Endothelial cell of umbilical vein (primary cell): ENCODE results near the gene ZBTB7B. TPM values are rescaled to one million over a fixed set of nuclear protein-coding genes. Genes with fewer than 3 reads are reported as not detected.

ENCODE experiments used
- BruUV-seq: library from RNA; stranded (reverse); fragments of 400-500 nt; replicated peaks from 2 replicates; lab custom pipeline; 2021; lab: Mats Ljungman, UMichigan
- CTCF ChIA-PET: fragments of 300-600, 350-600 bp; sonication (Branson Sonifier 250); formaldehyde crosslinking; loops from one replicate; lab custom pipeline; 2021; ENCODE audit warnings: antibody characterized with exemption, inconsistent platforms; lab: Charles Lee
- POLR2A ChIA-PET: fragments of 300-600, 350-600 bp; sonication (Branson Sonifier 250); formaldehyde crosslinking; loops from one replicate; lab custom pipeline; 2021; ENCODE audit warnings: antibody characterized with exemption, inconsistent platforms; lab: Charles Lee
- DNase-seq: peaks from one replicate; pipeline ENCODE4 v3.0.0-alpha.2; 2011; ENCODE audit warnings: low read depth, low spot score
- FAIRE-seq: peaks from 2 replicates; lab custom pipeline; 2011; peaks lifted over from hg19 to GRCh38; lab: Jason Lieb, UNC
- H2AFZ ChIP-seq: 2 replicates; pipeline ENCODE4 v1.6.0; 2012; ENCODE audit warnings: low read depth, low read length, control low read depth, inconsistent platforms
- H3K27ac ChIP-seq: 2 replicates; pipeline ENCODE4 v1.5.1; 2011; ENCODE audit warnings: low read depth, mild to moderate bottlenecking, control low read depth, low read length, moderate library complexity; ENCODE audit not compliant: insufficient read depth
- H3K27me3 ChIP-seq, 2 experiments: 2 replicates each; pipeline versions ENCODE4 v1.6.0 to v1.6.1; 2011; ENCODE audit warnings: low read length in 2 of 2, mixed read lengths in 1 of 2; ENCODE audit not compliant: control insufficient read depth in 2 of 2, insufficient read depth in 2 of 2
- H3K36me3 ChIP-seq, 2 experiments: 2 replicates in 1 of 2; 3 replicates in 1 of 2; pipeline ENCODE4 v1.5.1; 2011; ENCODE audit warnings: low read length in 2 of 2, mild to moderate bottlenecking in 1 of 2, moderate library complexity in 1 of 2; ENCODE audit not compliant: control insufficient read depth in 2 of 2, insufficient read depth in 2 of 2; ENCODE audit errors: extremely low read depth in 1 of 2
- H3K4me1 ChIP-seq: 3 replicates; pipeline ENCODE4 v1.5.1; 2011; ENCODE audit warnings: mild to moderate bottlenecking, low read length; ENCODE audit not compliant: control insufficient read depth, insufficient read depth; ENCODE audit errors: extremely low read depth
- H3K4me2 ChIP-seq: 2 replicates; pipeline ENCODE4 v1.6.1; 2011; ENCODE audit warnings: low read length, control low read depth, mixed read lengths; ENCODE audit not compliant: insufficient read depth
- H3K4me3 ChIP-seq, 3 experiments: fragments of 200-600 bp in 1 of 3; sonication (generic), shearing (Covaris generic) in 1 of 3; replicated peaks in 1 of 3; 2 replicates each; pipeline ENCODE4 v1.5.1; 2011 to 2016; ENCODE audit warnings: control low read depth in 3 of 3, low read length in 3 of 3, mild to moderate bottlenecking in 2 of 3, inconsistent platforms in 1 of 3, low read depth in 1 of 3, moderate library complexity in 1 of 3; ENCODE audit not compliant: insufficient read depth in 1 of 3
- H3K79me2 ChIP-seq: 2 replicates; pipeline ENCODE4 v1.6.0; 2012; ENCODE audit warnings: low read length, inconsistent platforms; ENCODE audit not compliant: control insufficient read depth, insufficient read depth
- H3K9ac ChIP-seq: replicated peaks from 2 replicates; pipeline ENCODE3; 2011; ENCODE audit warnings: low read length, control low read depth; ENCODE audit not compliant: insufficient read depth; ENCODE audit errors: extremely low read depth
- H3K9me1 ChIP-seq: replicated peaks from 3 replicates; pipeline ENCODE4 v1.6.0; 2011; ENCODE audit warnings: mild to moderate bottlenecking, low read length; ENCODE audit not compliant: control insufficient read depth, insufficient read depth; ENCODE audit errors: extremely low read depth
- H3K9me3 ChIP-seq: replicated peaks from 2 replicates; pipeline ENCODE4 v1.5.1; 2012; ENCODE audit warnings: low read length, inconsistent platforms; ENCODE audit not compliant: control insufficient read depth, insufficient read depth
- H4K20me1 ChIP-seq: replicated peaks from 2 replicates; pipeline ENCODE3; 2011; ENCODE audit warnings: mild to moderate bottlenecking, low read length; ENCODE audit not compliant: control insufficient read depth, insufficient read depth; ENCODE audit errors: extremely low read depth
- CTCF ChIP-seq, 2 donors: IDR thresholded peaks; 1 replicate in 1 of 2; 2 replicates in 1 of 2; pipeline ENCODE4 v1.5.1; 2011; ENCODE audit warnings: low read length in 2 of 2, mild to moderate bottlenecking in 2 of 2, moderate library complexity in 2 of 2, control low read depth in 1 of 2, inconsistent platforms in 1 of 2, low read depth in 1 of 2; ENCODE audit not compliant: insufficient read depth in 1 of 2; ENCODE audit errors: extremely low read depth in 1 of 2
- EZH2 ChIP-seq: IDR thresholded peaks from 2 replicates; pipeline ENCODE4 v1.6.1; 2012; ENCODE audit warnings: borderline replicate concordance, low read depth, mild to moderate bottlenecking, moderate library complexity, low read length, inconsistent platforms; ENCODE audit not compliant: severe bottlenecking
- GATA2 ChIP-seq: IDR thresholded peaks from 2 replicates; pipeline ENCODE4 v1.7.0; 2011; ENCODE audit warnings: low read depth, mild to moderate bottlenecking, moderate library complexity, mixed read lengths, low read length; ENCODE audit not compliant: insufficient read length, insufficient read depth
- POLR2A ChIP-seq: IDR thresholded peaks from 2 replicates; pipeline ENCODE4 v1.6.1; 2012; ENCODE audit warnings: low read depth, mild to moderate bottlenecking, control low read depth, low read length
- POLR2AphosphoS5 ChIP-seq: IDR thresholded peaks from 2 replicates; pipeline ENCODE4 v1.6.1; 2012; ENCODE audit warnings: low read depth, mild to moderate bottlenecking, control low read depth, low read length, moderate library complexity; ENCODE audit not compliant: insufficient read depth
- dilution Hi-C: fragments of 300-500 bp; cut with MboI; formaldehyde crosslinking; loops from one replicate; pipeline ENCODE4 v1.15.0; 2019; ENCODE audit warnings: low sequenced_read_pairs; ENCODE audit not compliant: extremely low pct_ligation_motif_present
- intact Hi-C: fragments of 100-400 bp; cut with micrococcal nuclease; formaldehyde crosslinking; loops from one replicate; pipeline ENCODE4 v1.10.0; 2022
- polyA plus RNA-seq, 4 experiments: library from polyadenylated mRNA; depleted of rRNA in 3 of 4; stranded (reverse) in 3 of 4; unstranded in 1 of 4; fragments of >200 nt; gene quantifications; 2 replicates each; pipeline versions ENCODE4 v1.2.1 to v1.2.3, GENCODE V29; 2011 to 2012; ENCODE audit warnings: missing spikeins in 1 of 4
- total RNA-seq: library from RNA; stranded (reverse); gene quantifications from 2 replicates; pipeline ENCODE4 v1.2.3, GENCODE V29; 2021

The ZBTB7B gene
- total and polyA plus RNA-seq, 2 donors (not counting 3 experiments of a cell fraction or from before 2014, with no cell fraction given) = 20.0 to 26.2 TPM

DNA sequence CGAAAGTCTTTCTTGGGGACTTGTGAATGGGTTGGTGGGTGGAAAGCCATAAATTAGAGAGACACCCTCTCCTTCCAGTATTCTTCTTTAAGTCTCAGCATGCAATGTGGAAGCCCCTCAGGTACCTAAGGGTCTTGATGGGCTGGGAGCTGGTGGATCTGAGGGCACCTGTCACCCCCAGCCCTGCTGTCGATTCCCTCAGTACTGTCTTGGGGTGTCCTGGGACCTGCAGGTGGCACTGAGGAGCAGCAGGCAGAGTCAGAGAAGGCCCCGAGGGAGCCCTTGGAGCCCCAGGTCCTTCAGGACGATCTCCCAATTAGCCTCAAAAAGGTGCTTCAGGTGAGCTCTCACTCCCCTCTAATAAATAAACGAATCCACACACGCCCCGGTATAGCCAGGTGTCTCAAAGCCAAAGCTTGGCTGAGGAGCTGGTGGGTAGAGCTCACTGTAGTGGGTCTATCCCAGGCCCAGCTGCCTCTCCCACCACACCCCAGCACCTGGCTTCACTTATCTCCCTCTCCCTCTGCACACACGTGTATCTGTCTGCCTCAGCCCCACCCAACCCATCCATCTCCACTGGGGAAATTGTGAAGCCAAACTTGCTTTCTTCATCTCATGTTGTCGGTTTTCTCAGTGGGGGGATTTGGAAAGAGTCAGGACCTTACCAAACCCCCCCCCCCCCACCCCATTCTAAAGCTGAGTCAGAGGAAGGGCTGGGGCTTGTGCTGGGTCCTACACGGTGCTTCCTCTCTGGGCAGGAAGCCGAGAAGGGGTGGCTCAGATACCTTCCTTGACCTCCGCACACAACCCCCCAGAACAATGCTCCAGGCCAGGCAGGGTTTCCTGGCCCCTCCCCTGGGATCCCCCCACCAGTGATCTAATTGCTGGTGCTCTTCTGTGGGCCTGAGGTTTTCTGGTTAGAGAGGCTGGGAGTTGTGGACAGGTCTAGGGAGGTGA is 50.1 kb downstream of the ZBTB7B start:
- Histone ChIP-seq H2AFZ (no peak overlapping the region), H3K27me3 (no peaks in the 10 kb centered on the region), H3K4me1 (peaks cover 24% of the 10 kb centered on the region), H3K4me3 (peak overlapping the region; percentile 66 to 75 (median 74)), H3K4me2 (peak overlapping the region; percentile 86), H3K9ac (peak overlapping the region; percentile 42), H3K27ac (peak overlapping the region; percentile 48), H3K79me2 (peaks cover 21% of the 10 kb centered on the region), H3K9me1 (no peaks in the 10 kb centered on the region), H4K20me1 (no peaks in the 10 kb centered on the region), H3K36me3 (peaks cover 7 to 26% of the 10 kb centered on the region in 2 experiments), H3K9me3 (no peaks in the 10 kb centered on the region)
- TSS peak; percentile 7 for BruUV-seq
- TF ChIP-seq GATA2 (no peak), EZH2 (no peak), POLR2AphosphoS5 (peak; percentile 15), POLR2A (peak; percentile 68), CTCF (IDR thresholded peaks at IDR 0.05; ENCODE audit: extremely low read depth in 1 of 2, insufficient read depth in 1 of 2, low read depth in 1 of 2, low read length in 2 of 2) (peak in 1 of 2 donors; percentile 46)
- ChIA-PET CTCF (interaction anchor here (0.6 to 6.1 kb wide), 14 partner anchors 8 to 1884 kb away, joined by 3 to 59 read pairs (median 5); partner anchors contain the start of genes EFNA3, EFNA4, KRTCAP2 and LENEP), POLR2A (interaction anchor here (0.6 kb wide), 1 partner anchor 59 kb away, joined by 4 read pairs; no protein-coding TSS in a partner anchor)
- FAIRE-seq = peak; percentile 98
- dilution Hi-C loops (no loop called here), intact Hi-C loops (loop anchor here (1.0 kb wide), 2 partner anchors 9 to 33 kb away; no protein-coding TSS in a partner anchor)
- peak; percentile 59 for DNase-seq
